ENCODE results near the gene CEP20.

DNA sequence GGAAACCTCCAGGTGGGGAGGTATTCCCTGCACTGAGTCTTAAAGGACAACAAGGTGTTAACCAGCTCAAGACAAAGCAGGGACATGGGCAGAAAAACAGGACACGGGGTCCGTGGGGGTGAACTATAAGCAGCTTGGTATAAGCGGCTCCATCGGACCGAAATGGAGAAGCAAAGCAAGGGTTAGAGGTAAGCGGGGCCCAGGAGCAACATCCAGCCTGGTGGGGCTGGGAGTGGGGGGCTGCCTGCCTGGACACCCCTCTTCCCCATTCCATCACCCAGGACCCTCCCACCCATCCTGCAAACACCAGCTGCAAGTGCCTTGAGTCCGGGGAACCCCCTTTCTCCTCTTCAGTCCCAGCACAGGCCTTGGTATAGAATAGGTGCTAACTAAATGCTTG lies 61.1 kb downstream of the CEP20 start:
- TF ChIP-seq POLR2AphosphoS5 (IDR thresholded peaks at IDR 0.05; ENCODE audit: low read depth, low read length) (no peak), POLR2A (IDR thresholded peaks at IDR 0.05; ENCODE audit: low read depth, low read length) (no peak), TAF1 (IDR thresholded peaks at IDR 0.05; ENCODE audit: low read depth, low read length) (no peak), SPI1 (IDR thresholded peaks at IDR 0.05; ENCODE audit: low read depth, low read length) (no peak)

Measured in GM12891 (cell line).